GM12878 (cell line): Measurements from ENCODE around the gene CAMTA1. TPM values are rescaled to one million over a fixed set of nuclear protein-coding genes. Genes with fewer than 3 reads are reported as not detected.

Experiments
- ATAC-seq: fragments of 200-7000 bp; cut with Tn5 transposase; 3 replicates; pipeline ENCODE4 v1.9.1; 2020; ENCODE audit warnings: mild to moderate bottlenecking, moderate library complexity
- BruUV-seq: library from RNA; stranded (reverse); fragments of 400-500 nt; replicated peaks from 2 replicates; lab custom pipeline; 2021; lab: Mats Ljungman, UMichigan
- CTCF ChIA-PET: fragments of 300-600 bp; sonication (Branson Sonifier 250); formaldehyde crosslinking; extraction: SDS; loops from one replicate; lab custom pipeline; 2021; ENCODE audit warnings: inconsistent platforms; lab: Yijun Ruan, JAX
- POLR2A ChIA-PET: fragments of 350-600 bp; formaldehyde crosslinking; extraction: SDS; loops from one replicate; lab custom pipeline; 2021; ENCODE audit warnings: inconsistent platforms; lab: Charles Lee
- RAD21 ChIA-PET: fragments of 300-600 bp; sonication (Branson Sonifier 250); formaldehyde crosslinking; loops from one replicate; lab custom pipeline; 2023; ENCODE audit warnings: antibody characterized with exemption; ENCODE audit not compliant: unreplicated experiment; lab: Charles Lee
- SMC1A ChIA-PET: fragments of 300-600 bp; sonication (Branson Sonifier 250); formaldehyde crosslinking; loops from one replicate; lab custom pipeline; 2023; ENCODE audit not compliant: unreplicated experiment, uncharacterized antibody; lab: Charles Lee
- DNase-seq: peaks from one replicate; pipeline ENCODE4 v3.0.0-alpha.2; 2011; ENCODE audit warnings: low read depth, low spot score
- FAIRE-seq: peaks from 3 replicates; lab custom pipeline; 2011; peaks lifted over from hg19 to GRCh38; lab: Jason Lieb, UNC
- H2AFZ ChIP-seq: 2 replicates; pipeline ENCODE4 v1.6.0; 2011; ENCODE audit warnings: low read depth, low read length, control low read depth; ENCODE audit not compliant: control insufficient read depth
- H3K27ac ChIP-seq: 2 replicates; pipeline ENCODE4 v1.5.1; 2011; ENCODE audit warnings: control low read depth; ENCODE audit not compliant: control insufficient read depth, insufficient read depth
- H3K27me3 ChIP-seq, 2 experiments: replicated peaks in 1 of 2; 2 replicates each; pipeline versions ENCODE4 v1.6.0 to v1.6.1; 2011; ENCODE audit warnings: low read length in 1 of 2; ENCODE audit not compliant: control insufficient read depth in 2 of 2, insufficient read depth in 2 of 2
- H3K36me3 ChIP-seq, 2 experiments: 2 replicates each; pipeline ENCODE4 v1.5.1; 2011; ENCODE audit warnings: low read length in 1 of 2; ENCODE audit not compliant: control insufficient read depth in 2 of 2, insufficient read depth in 2 of 2
- H3K4me1 ChIP-seq: 2 replicates; pipeline ENCODE4 v1.6.1; 2011; ENCODE audit warnings: mild to moderate bottlenecking, low read length, moderate library complexity, mixed read lengths; ENCODE audit not compliant: control insufficient read depth, insufficient read depth
- H3K4me2 ChIP-seq: 2 replicates; pipeline ENCODE4 v1.6.0; 2011; ENCODE audit warnings: control low read depth; ENCODE audit not compliant: control insufficient read depth, insufficient read depth
- H3K4me3 ChIP-seq: fragments of 200-600 bp; sonication (generic); 2 replicates; pipeline ENCODE4 v1.5.1; 2016
- H3K79me2 ChIP-seq: 2 replicates; pipeline ENCODE4 v1.6.0; 2011; ENCODE audit warnings: low read length; ENCODE audit not compliant: control insufficient read depth, insufficient read depth
- H3K9ac ChIP-seq: 2 replicates; pipeline ENCODE4 v1.8.0; 2011; ENCODE audit warnings: low read length, control low read depth, mixed read lengths; ENCODE audit not compliant: control insufficient read depth, insufficient read depth
- H3K9me3 ChIP-seq: replicated peaks from 3 replicates; pipeline ENCODE4 v1.5.1; 2011; ENCODE audit warnings: mild to moderate bottlenecking, low read length; ENCODE audit not compliant: control insufficient read depth, insufficient read depth
- H4K20me1 ChIP-seq: 2 replicates; pipeline ENCODE4 v1.6.0; 2011; ENCODE audit not compliant: control insufficient read depth, insufficient read depth
- ASH2L ChIP-seq: fragments of 300-600, 200-600 bp; sonication (generic); IDR thresholded peaks from 2 replicates; pipeline ENCODE4 v1.6.1; 2017; ENCODE audit warnings: low read depth, mild to moderate bottlenecking, borderline replicate concordance
- BCLAF1 ChIP-seq: fragments of 450-650 bp; IDR thresholded peaks from 2 replicates; pipeline ENCODE4 v1.6.1; 2017; ENCODE audit warnings: antibody characterized with exemption, mild to moderate bottlenecking, moderate library complexity
- CUX1 ChIP-seq: IDR thresholded peaks from 2 replicates; pipeline ENCODE4 v1.6.1; 2012; ENCODE audit warnings: improper control_type of control experiment, low read depth, low read length; ENCODE audit not compliant: insufficient replicate concordance
- IRF3 ChIP-seq: fragments of 450-650 bp; IDR thresholded peaks from 2 replicates; pipeline ENCODE4 v1.6.1; 2014; ENCODE audit warnings: mild to moderate bottlenecking
- IRF5 ChIP-seq: fragments of 450-650 bp; IDR thresholded peaks from 2 replicates; pipeline ENCODE4 v1.6.1; 2017; ENCODE audit warnings: borderline replicate concordance
- NBN ChIP-seq: fragments of 450-650 bp; IDR thresholded peaks from 2 replicates; pipeline ENCODE4 v1.6.1; 2016
- SIX5 ChIP-seq: IDR thresholded peaks from 2 replicates; pipeline ENCODE4 v1.6.1; 2011; ENCODE audit warnings: mild to moderate bottlenecking, low read depth, low read length, moderate library complexity; ENCODE audit not compliant: severe bottlenecking
- SUZ12 ChIP-seq: fragments of 200-600 bp; sonication (generic); IDR thresholded peaks from one replicate; pipeline ENCODE4 v1.6.1; 2018; ENCODE audit warnings: antibody characterized with exemption, mild to moderate bottlenecking; ENCODE audit not compliant: unreplicated experiment
- TAF1 ChIP-seq: IDR thresholded peaks from 2 replicates; pipeline ENCODE4 v1.6.1; 2011; ENCODE audit warnings: mild to moderate bottlenecking, low read depth, low read length, borderline replicate concordance
- WGBS: methylation state at CpG from one replicate; pipeline ENCODE4 v1.1.6; 2016; ENCODE audit warnings: low lambda C conversion rate; ENCODE audit not compliant: insufficient replicate concordance, insufficient coverage; ENCODE audit errors: missing lambda C conversion rate; 5-methylcytosine and 5-hydroxymethylcytosine counted together
- in situ Hi-C: fragments of 300-500 bp; cut with MboI; formaldehyde crosslinking; loops from 9 replicates; pipeline ENCODE4 v1.14.3; 2018; ENCODE audit warnings: mixed read lengths
- intact Hi-C: fragments of 100-400 bp; cut with micrococcal nuclease; formaldehyde crosslinking; loops from one replicate; pipeline ENCODE4 v1.14.2; 2022; ENCODE audit not compliant: unreplicated experiment
- polyA plus RNA-seq, 11 experiments: library from polyadenylated mRNA; depleted of rRNA in 4 of 11; unstranded in 6 of 11; stranded (reverse) in 5 of 11; fragments of >200 nt; fragmentation: Nextera tagmentation in 4 of 11; fragmentation: Illumina TruSeq in 1 of 11; extraction: Ambion mirVana in 4 of 11; extraction: Trizol in 1 of 11; gene quantifications; 1 replicate in 1 of 11; 2 replicates in 10 of 11; pipeline versions ENCODE4 v1.2.1 to v1.2.3, GENCODE V29; 2011 to 2016; ENCODE audit warnings: inconsistent platforms in 2 of 11, missing spikeins in 2 of 11, low read depth in 1 of 11
- total RNA-seq, 4 experiments: library from RNA; depleted of rRNA in 3 of 4; stranded (reverse); fragments of >200 nt in 3 of 4; fragmentation: Illumina TruSeq in 1 of 4; extraction: Trizol in 1 of 4; gene quantifications; 2 replicates each; pipeline versions ENCODE4 v1.2.1 to v1.2.3, GENCODE V29; 2013 to 2021

Gene CAMTA1
- total and polyA plus RNA-seq, 10 of the 15 experiments (the other 5 are each of a cell fraction or from before 2014, with no cell fraction given) = 37.7 to 148 (median 76.4) TPM

- no peak for TF ChIP-seq IRF3
Observed at GRCh38 chr1:7174561-7174960, 389.3 kb downstream of the CAMTA1 start (continued).

GRCh38 chr1:7174980-7175906, 390.0 kb downstream of the CAMTA1 start:
- H3K36me3 ChIP-seq = no peaks in the 10 kb centered on the region
- SMC1A ChIA-PET = no interaction called here
- RAD21 ChIA-PET = no interaction called here
- whole genome bisulfite sequencing = 40% methylated on average over 15 of the region's 15 CpGs
- no peak for DNase-seq
- intact Hi-C loops (no loop called here), in situ Hi-C loops (no loop called here)
- no peak for FAIRE-seq
- H3K9me3 ChIP-seq = no peaks in the 10 kb centered on the region; the same call in 2 of the 3 replicates
- no peaks in the 10 kb centered on the region for H3K79me2 ChIP-seq
- H3K27me3 ChIP-seq = peaks cover 0 to 3% of the 10 kb centered on the region in 2 experiments; a peak in 1 of 4 replicates
- no peak overlapping the region for H3K27ac ChIP-seq
- H2AFZ ChIP-seq = no peak overlapping the region
- BruUV-seq = no TSS peak
- CTCF ChIA-PET = no interaction called here
- H3K4me2 ChIP-seq = no peak overlapping the region
- POLR2A ChIA-PET = no interaction called here
- H4K20me1 ChIP-seq = no peaks in the 10 kb centered on the region
- no peak overlapping the region for H3K4me3 ChIP-seq
- H3K4me1 ChIP-seq = no peaks in the 10 kb centered on the region
- no peak overlapping the region for H3K9ac ChIP-seq
- ATAC-seq = no peak
- no peak for TF ChIP-seq BCLAF1
- no peak for TF ChIP-seq CUX1
- no peak for TF ChIP-seq SIX5
- no peak for TF ChIP-seq ASH2L
- TF ChIP-seq TAF1 = no peak
- TF ChIP-seq SUZ12 = no peak
- no peak for TF ChIP-seq IRF5
- TF ChIP-seq NBN = no peak
